ENCODE results near the gene SPATA46. TPM values are rescaled to one million over a fixed set of nuclear protein-coding genes. Genes with fewer than 3 reads are reported as not detected.

SPATA46 gene
- total RNA-seq, 2 experiments from 2014 or later, result not detected

- H3K4me3 Mint-ChIP-seq, result no peak overlapping the region
- peaks cover 23% of the 10 kb centered on the region for H3K27me3 Mint-ChIP-seq
- no peak for TF ChIP-seq CTCF (IDR thresholded peaks at IDR 0.05)
- ATAC-seq (ENCODE audit: poor library complexity) (no peak), DNase-seq (no peak)
- Histone ChIP-seq H3K27ac (ENCODE audit: low read depth in 1 of 2, low read length in 2 of 2) (no peak overlapping the region), H3K4me3 (ENCODE audit: low read length) (no peak overlapping the region), H3K9me3 (ENCODE audit: control insufficient read depth in 1 of 2, insufficient read depth in 1 of 2, low read length in 2 of 2) (no peaks in the 10 kb centered on the region), H3K27me3 (ENCODE audit: control insufficient read depth in 1 of 2, insufficient read depth in 2 of 2, low read length in 2 of 2) (peaks cover under 1 to 6% of the 10 kb centered on the region in 2 experiments), H3K4me1 (ENCODE audit: insufficient read depth, low read length) (no peaks in the 10 kb centered on the region), H3K36me3 (ENCODE audit: insufficient read depth, low read length) (no peaks in the 10 kb centered on the region)
- POLR2A ChIA-PET, result no interaction called here
- no peaks in the 10 kb centered on the region for H3K36me3 Mint-ChIP-seq (ENCODE audit: low read depth)
- no peak overlapping the region for H3K27ac Mint-ChIP-seq
- H3K4me1 Mint-ChIP-seq (ENCODE audit: low read depth), result no peaks in the 10 kb centered on the region
- no peaks in the 10 kb centered on the region for H3K9me3 Mint-ChIP-seq
- intact Hi-C loops (cut with DNase I, micrococcal nuclease), result no loop called here
- CTCF ChIA-PET, result no interaction called here
Observed at GRCh38 chr1:162387226-162388082, 10.8 kb upstream of the SPATA46 start.

GRCh38 chr1:162386292-162387225 is 9.9 kb upstream of the SPATA46 start:
- Histone ChIP-seq H3K36me3 (ENCODE audit: insufficient read depth, low read length) (no peaks in the 10 kb centered on the region), H3K27me3 (ENCODE audit: control insufficient read depth in 1 of 2, insufficient read depth in 2 of 2, low read length in 2 of 2) (peaks cover 2 to 6% of the 10 kb centered on the region in 2 experiments), H3K4me1 (ENCODE audit: insufficient read depth, low read length) (no peaks in the 10 kb centered on the region), H3K27ac (ENCODE audit: low read depth in 1 of 2, low read length in 2 of 2) (no peak overlapping the region), H3K9me3 (ENCODE audit: control insufficient read depth in 1 of 2, insufficient read depth in 1 of 2, low read length in 2 of 2) (no peaks in the 10 kb centered on the region), H3K4me3 (ENCODE audit: low read length) (no peak overlapping the region)
- Mint-ChIP-seq H3K27ac (no peak overlapping the region), H3K36me3 (ENCODE audit: low read depth) (no peaks in the 10 kb centered on the region), H3K9me3 (no peaks in the 10 kb centered on the region), H3K4me1 (ENCODE audit: low read depth) (no peaks in the 10 kb centered on the region), H3K27me3 (peaks cover 16% of the 10 kb centered on the region), H3K4me3 (no peak overlapping the region)
- ChIA-PET CTCF (interaction anchor here (0.6 kb wide), 1 partner anchor 13 kb away, joined by 3 read pairs; no protein-coding TSS in a partner anchor), POLR2A (no interaction called here)
- no peak for DNase-seq
- intact Hi-C loops (cut with DNase I, micrococcal nuclease), result no loop called here
- no peak for TF ChIP-seq CTCF (IDR thresholded peaks at IDR 0.05)
- ATAC-seq (ENCODE audit: poor library complexity), result no peak

- H3K36me3 ChIP-seq (ENCODE audit: insufficient read depth, low read length), result no peaks in the 10 kb centered on the region
- ChIA-PET POLR2A (no interaction called here), CTCF (interaction anchor here (0.6 kb wide), 1 partner anchor 14 kb away, joined by 3 read pairs; no protein-coding TSS in a partner anchor)
- no peak for TF ChIP-seq CTCF (IDR thresholded peaks at IDR 0.05)
- intact Hi-C loops (cut with DNase I, micrococcal nuclease), result no loop called here
- Mint-ChIP-seq H3K36me3 (ENCODE audit: low read depth) (no peaks in the 10 kb centered on the region), H3K4me1 (ENCODE audit: low read depth) (no peaks in the 10 kb centered on the region), H3K27ac (no peak overlapping the region), H3K9me3 (no peaks in the 10 kb centered on the region), H3K27me3 (peaks cover 16% of the 10 kb centered on the region), H3K4me3 (no peak overlapping the region)
- DNase-seq (no peak), ATAC-seq (ENCODE audit: poor library complexity) (no peak)
- no peak overlapping the region for H3K4me3 ChIP-seq (ENCODE audit: low read length)
- H3K9me3 ChIP-seq (ENCODE audit: control insufficient read depth in 1 of 2, insufficient read depth in 1 of 2, low read length in 2 of 2), result no peaks in the 10 kb centered on the region
- H3K27me3 ChIP-seq (ENCODE audit: control insufficient read depth in 1 of 2, insufficient read depth in 2 of 2, low read length in 2 of 2), result peaks cover 2 to 6% of the 10 kb centered on the region in 2 experiments
- no peak overlapping the region for H3K27ac ChIP-seq (ENCODE audit: low read depth in 1 of 2, low read length in 2 of 2)
- no peaks in the 10 kb centered on the region for H3K4me1 ChIP-seq (ENCODE audit: insufficient read depth, low read length)
Observed at GRCh38 chr1:162385702-162386101, 9.0 kb upstream of the SPATA46 start.
